GM21737 (cell line): ENCODE measurements around the gene PIK3C2G.
"Not testable (repeated sequence)": the region's sequence is repeated elsewhere in the genome, so short reads cannot be mapped to it uniquely, and the experiment has no call there.

Experiments used
- ATAC-seq: cut with Tn5 transposase; IDR thresholded peaks from one replicate; pipeline ENCODE4 v1.9.1; 2021; ENCODE audit warnings: mild to moderate bottlenecking, moderate library complexity; ENCODE audit not compliant: unreplicated experiment

PIK3C2G gene

DNA sequence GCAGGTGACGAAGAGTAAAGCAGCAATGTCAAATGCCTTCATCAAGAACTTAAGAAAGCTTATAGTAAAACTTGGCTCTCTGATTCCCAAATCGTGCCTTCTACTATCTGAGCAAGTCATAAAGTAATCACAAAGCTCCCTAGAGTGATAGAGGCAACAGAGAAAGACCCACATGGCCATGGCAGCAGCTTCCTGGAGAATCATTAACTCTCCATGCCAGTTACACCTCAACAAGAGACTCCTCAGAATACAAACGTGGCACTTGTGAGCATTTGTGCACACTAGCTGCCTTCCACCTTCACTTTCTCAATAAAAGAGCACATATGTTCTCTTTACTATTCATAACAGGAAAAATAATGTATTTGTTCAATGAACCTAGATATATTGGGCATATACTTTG, 428.5 kb downstream of the PIK3C2G start:
- no peak for ATAC-seq

DNA sequence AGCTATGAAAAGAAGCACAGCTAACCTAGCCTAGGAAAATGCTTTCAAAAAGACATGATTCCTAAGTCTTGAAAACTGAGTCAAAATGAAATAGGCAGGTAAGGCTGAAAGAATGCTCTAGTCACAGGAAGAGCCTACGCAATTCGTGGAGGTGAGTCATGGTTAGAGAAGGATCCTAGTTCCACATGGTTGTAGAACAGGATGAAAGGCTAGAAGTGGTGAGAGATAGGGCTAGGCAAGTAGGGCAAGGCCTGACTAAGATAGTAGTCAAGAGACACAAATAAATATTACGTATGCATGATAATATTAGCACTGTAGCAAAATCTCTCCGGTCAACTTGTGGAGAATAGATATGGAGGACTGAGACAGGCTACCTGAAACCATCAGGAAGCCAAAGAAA, 429.3 kb downstream of the PIK3C2G start:
- ATAC-seq = no peak

DNA sequence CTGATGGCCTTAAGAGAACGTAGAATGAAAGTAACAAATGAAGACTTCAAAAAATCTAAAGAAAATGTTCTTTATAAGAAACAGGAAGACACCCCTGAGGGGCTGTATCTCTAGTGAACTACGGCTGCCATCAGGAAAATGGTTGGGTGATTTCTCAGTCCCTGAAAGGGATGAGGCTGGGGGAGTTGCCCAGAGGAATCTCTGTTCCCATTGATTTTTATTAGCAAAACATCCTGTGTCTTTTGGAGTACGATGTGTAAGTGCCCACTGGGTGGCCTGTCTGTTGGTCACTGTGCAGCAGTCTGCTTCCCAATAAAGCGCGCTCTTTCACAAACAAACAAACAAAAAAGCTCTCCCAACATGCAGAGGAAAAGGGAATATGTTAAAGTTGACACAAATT, 432.7 kb downstream of the PIK3C2G start:
- ATAC-seq = not testable (repeated sequence)

DNA sequence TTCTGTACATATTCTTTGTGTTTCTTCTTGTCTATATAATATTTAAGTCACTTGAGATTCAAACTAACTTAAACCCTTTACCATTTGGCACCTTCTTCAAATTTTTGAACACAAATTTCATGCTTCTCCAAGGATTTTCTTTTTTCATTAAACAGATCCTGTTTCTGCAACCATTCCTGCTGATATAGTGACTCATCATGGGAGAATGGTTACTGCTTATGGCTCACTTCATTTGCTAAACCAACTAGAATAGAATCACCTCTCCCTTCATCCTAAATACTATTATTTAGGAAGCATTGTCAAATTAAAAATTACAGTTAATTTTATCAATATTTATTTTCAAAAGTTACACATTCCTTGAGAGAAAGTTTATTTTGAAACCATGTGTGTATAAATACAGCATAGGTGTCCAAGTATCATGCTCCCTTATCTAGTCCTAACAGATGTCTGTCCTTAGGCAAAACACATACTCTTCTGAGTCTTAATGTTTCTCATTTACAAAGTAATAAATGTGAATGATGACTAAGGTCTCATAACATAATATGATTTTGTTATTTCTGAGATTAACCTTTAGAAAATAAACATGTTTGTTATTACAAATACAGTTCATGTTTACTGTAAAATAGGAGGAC, 435.8 kb downstream of the PIK3C2G start:
- ATAC-seq = no peak
